ENCODE results near the gene WBP1.

GRCh38 chr2:74481431-74481830 is 23.2 kb downstream of the WBP1 start:
- TF ChIP-seq CTCF (IDR thresholded peaks at IDR 0.05), result no peak
- no peak for TF ChIP-seq POLR2A (IDR thresholded peaks at IDR 0.05; ENCODE audit: low read depth)
- no peak for TF ChIP-seq EP300 (IDR thresholded peaks at IDR 0.05)
- no peak for TF ChIP-seq POLR2AphosphoS5 (IDR thresholded peaks at IDR 0.05)

Measured in esophagus muscularis mucosa (tissue), 4 donors.